Suprapubic skin (tissue), 4 donors: ENCODE data around the gene DNAH14.

ENCODE experiments used
- CTCF ChIP-seq, 2 donors: fragments of 200-600 bp in 1 of 2; fragments of 450-650 bp in 1 of 2; sonication (generic) in 1 of 2; IDR thresholded peaks; one replicate each; pipeline ENCODE4 v1.5.1; 2016 to 2019; ENCODE audit warnings: antibody characterized with exemption in 2 of 2, mild to moderate bottlenecking in 1 of 2, moderate library complexity in 1 of 2
- EP300 ChIP-seq: sonication (generic); formaldehyde crosslinking; IDR thresholded peaks from one replicate; pipeline ENCODE4 v1.6.1; 2017; ENCODE audit warnings: antibody characterized with exemption
- POLR2A ChIP-seq, 2 donors: fragments of 450-650 bp; IDR thresholded peaks; one replicate each; pipeline ENCODE4 v1.6.1; 2017; ENCODE audit warnings: antibody characterized with exemption in 2 of 2, mild to moderate bottlenecking in 2 of 2, moderate library complexity in 2 of 2
- POLR2AphosphoS5 ChIP-seq, 3 donors: sonication (generic); formaldehyde crosslinking; IDR thresholded peaks; one replicate each; pipeline ENCODE4 v1.6.1; 2017; ENCODE audit warnings: antibody characterized with exemption in 3 of 3

- TF ChIP-seq POLR2AphosphoS5 (IDR thresholded peaks at IDR 0.05) = no peak
- TF ChIP-seq CTCF (IDR thresholded peaks at IDR 0.05) = no peak
- no peak for TF ChIP-seq POLR2A (IDR thresholded peaks at IDR 0.05)
- TF ChIP-seq EP300 = no peak
Measured at GRCh38 chr1:225389843-225390242, 460.4 kb downstream of the DNAH14 start.
